ENCODE measurements around the gene CMIP. TPM values are rescaled to one million over a fixed set of nuclear protein-coding genes. Genes with fewer than 3 reads are reported as not detected.

CMIP gene
- total RNA-seq, 1 experiment from 2014 or later, result 25.7 TPM

- Histone ChIP-seq H3K4me1 (ENCODE audit: insufficient read depth, low read length) (peaks cover 14% of the 10 kb centered on the region), H3K79me2 (ENCODE audit: low read length) (peaks cover 93% of the 10 kb centered on the region), H3K9me2 (replicated peaks; ENCODE audit: low read length) (no peaks in the 10 kb centered on the region), H3K27me3 (ENCODE audit: low read length) (no peaks in the 10 kb centered on the region), H3K36me3 (ENCODE audit: low read depth, low read length) (peaks cover 6% of the 10 kb centered on the region), H3K4me2 (ENCODE audit: low read length) (no peak overlapping the region), H3K27ac (ENCODE audit: low read length) (no peak overlapping the region), H3K9ac (ENCODE audit: low read length) (no peak overlapping the region), H2AFZ (ENCODE audit: low read length) (no peak overlapping the region), H4K20me1 (ENCODE audit: low read length) (no peaks in the 10 kb centered on the region), H3F3A (ENCODE audit: low read length, unreplicated experiment) (no peaks in the 10 kb centered on the region), H3K9me3 (ENCODE audit: low read length) (no peaks in the 10 kb centered on the region), H3K4me3 (ENCODE audit: low read length) (no peak overlapping the region)
- no TSS peak for BruUV-seq (replicated peaks)
- no peak for ATAC-seq
- CTCF ChIA-PET, result no interaction called here
- POLR2A ChIA-PET (ENCODE audit: unreplicated experiment), result no interaction called here
- no peak for DNase-seq
- TF ChIP-seq, protein P1, sequence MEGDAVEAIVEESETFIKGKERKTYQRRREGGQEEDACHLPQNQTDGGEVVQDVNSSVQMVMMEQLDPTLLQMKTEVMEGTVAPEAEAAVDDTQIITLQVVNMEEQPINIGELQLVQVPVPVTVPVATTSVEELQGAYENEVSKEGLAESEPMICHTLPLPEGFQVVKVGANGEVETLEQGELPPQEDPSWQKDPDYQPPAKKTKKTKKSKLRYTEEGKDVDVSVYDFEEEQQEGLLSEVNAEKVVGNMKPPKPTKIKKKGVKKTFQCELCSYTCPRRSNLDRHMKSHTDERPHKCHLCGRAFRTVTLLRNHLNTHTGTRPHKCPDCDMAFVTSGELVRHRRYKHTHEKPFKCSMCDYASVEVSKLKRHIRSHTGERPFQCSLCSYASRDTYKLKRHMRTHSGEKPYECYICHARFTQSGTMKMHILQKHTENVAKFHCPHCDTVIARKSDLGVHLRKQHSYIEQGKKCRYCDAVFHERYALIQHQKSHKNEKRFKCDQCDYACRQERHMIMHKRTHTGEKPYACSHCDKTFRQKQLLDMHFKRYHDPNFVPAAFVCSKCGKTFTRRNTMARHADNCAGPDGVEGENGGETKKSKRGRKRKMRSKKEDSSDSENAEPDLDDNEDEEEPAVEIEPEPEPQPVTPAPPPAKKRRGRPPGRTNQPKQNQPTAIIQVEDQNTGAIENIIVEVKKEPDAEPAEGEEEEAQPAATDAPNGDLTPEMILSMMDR (conservative IDR thresholded peaks at IDR 0.05; ENCODE audit: low read depth, low read length), result no peak
- TF ChIP-seq EZH2phosphoT487 (IDR thresholded peaks at IDR 0.05; ENCODE audit: borderline replicate concordance, low read length) (no peak), EZH2 (IDR thresholded peaks at IDR 0.05; ENCODE audit: low read length, unreplicated experiment) (no peak)
- intact Hi-C loops (cut with micrococcal nuclease), result no loop called here
Measured at GRCh38 chr16:81572386-81573144, 128.0 kb downstream of the CMIP start.

GRCh38 chr16:81573533-81574020 is 129.0 kb downstream of the CMIP start:
- Histone ChIP-seq H3K4me2 (ENCODE audit: low read length) (no peak overlapping the region), H3K27ac (ENCODE audit: low read length) (no peak overlapping the region), H2AFZ (ENCODE audit: low read length) (no peak overlapping the region), H3K27me3 (ENCODE audit: low read length) (no peaks in the 10 kb centered on the region), H3F3A (ENCODE audit: low read length, unreplicated experiment) (no peaks in the 10 kb centered on the region), H3K9me2 (replicated peaks; ENCODE audit: low read length) (no peaks in the 10 kb centered on the region), H3K9me3 (ENCODE audit: low read length) (no peaks in the 10 kb centered on the region), H4K20me1 (ENCODE audit: low read length) (no peaks in the 10 kb centered on the region), H3K4me3 (ENCODE audit: low read length) (no peak overlapping the region), H3K79me2 (ENCODE audit: low read length) (peaks cover 91% of the 10 kb centered on the region), H3K9ac (ENCODE audit: low read length) (no peak overlapping the region), H3K36me3 (ENCODE audit: low read depth, low read length) (peaks cover 6% of the 10 kb centered on the region), H3K4me1 (ENCODE audit: insufficient read depth, low read length) (peaks cover 4% of the 10 kb centered on the region)
- POLR2A ChIA-PET (ENCODE audit: unreplicated experiment), result no interaction called here
- CTCF ChIA-PET, result no interaction called here
- intact Hi-C loops (cut with micrococcal nuclease), result no loop called here
- TF ChIP-seq, protein P1 (conservative IDR thresholded peaks at IDR 0.05; ENCODE audit: low read depth, low read length), result no peak
- TF ChIP-seq EZH2phosphoT487 (IDR thresholded peaks at IDR 0.05; ENCODE audit: borderline replicate concordance, low read length), result no peak
- no peak for TF ChIP-seq EZH2 (IDR thresholded peaks at IDR 0.05; ENCODE audit: low read length, unreplicated experiment)
- DNase-seq, result no peak
- ATAC-seq, result no peak
- BruUV-seq (replicated peaks), result no TSS peak

GRCh38 chr16:81574168-81574567 is 129.6 kb downstream of the CMIP start:
- Histone ChIP-seq H3K4me1 (ENCODE audit: insufficient read depth, low read length) (no peaks in the 10 kb centered on the region; the same call in 1 of the 2 replicates), H3F3A (ENCODE audit: low read length, unreplicated experiment) (no peaks in the 10 kb centered on the region), H3K27me3 (ENCODE audit: low read length) (no peaks in the 10 kb centered on the region), H3K36me3 (ENCODE audit: low read depth, low read length) (peaks cover 6% of the 10 kb centered on the region; the same call in 1 of the 2 replicates), H3K9me3 (ENCODE audit: low read length) (no peaks in the 10 kb centered on the region), H3K4me2 (ENCODE audit: low read length) (no peak overlapping the region), H2AFZ (ENCODE audit: low read length) (no peak overlapping the region), H4K20me1 (ENCODE audit: low read length) (no peaks in the 10 kb centered on the region), H3K4me3 (ENCODE audit: low read length) (no peak overlapping the region), H3K79me2 (ENCODE audit: low read length) (peaks cover 91% of the 10 kb centered on the region), H3K9ac (ENCODE audit: low read length) (no peak overlapping the region), H3K27ac (ENCODE audit: low read length) (no peak overlapping the region), H3K9me2 (replicated peaks; ENCODE audit: low read length) (no peaks in the 10 kb centered on the region)
- ChIA-PET POLR2A (ENCODE audit: unreplicated experiment) (no interaction called here), CTCF (no interaction called here)
- DNase-seq (no peak), ATAC-seq (no peak)
- no TSS peak for BruUV-seq (replicated peaks)
- intact Hi-C loops (cut with micrococcal nuclease), result no loop called here
- TF ChIP-seq EZH2phosphoT487 (IDR thresholded peaks at IDR 0.05; ENCODE audit: borderline replicate concordance, low read length) (no peak), EZH2 (IDR thresholded peaks at IDR 0.05; ENCODE audit: low read length, unreplicated experiment) (no peak)
- TF ChIP-seq, protein P1 (conservative IDR thresholded peaks at IDR 0.05; ENCODE audit: low read depth, low read length), result no peak
